ENCODE measurements around the gene CAMTA1.

GRCh38 chr1:6960860-6961259 is 175.6 kb downstream of the CAMTA1 start:
- TF ChIP-seq CTCF (IDR thresholded peaks at IDR 0.05) (no peak), EZH2 (IDR thresholded peaks at IDR 0.05) (no peak)

Measured in neural progenitor cell (in vitro differentiated cells).